Common myeloid progenitor, CD34-positive (primary cell): ENCODE data around the gene TAF11L3.
"Not testable (repeated sequence)": the region's sequence is repeated elsewhere in the genome, so short reads cannot be mapped to it uniquely, and the experiment has no call there.

Experiments used
- CTCF ChIA-PET: fragments of 350-600 bp; sonication (Branson Sonifier 250); formaldehyde crosslinking; loops from one replicate; lab custom pipeline; 2021; ENCODE audit warnings: antibody characterized with exemption; lab: Charles Lee
- POLR2A ChIA-PET: fragments of 350-600 bp; sonication (Branson Sonifier 250); formaldehyde crosslinking; loops from one replicate; lab custom pipeline; 2021; ENCODE audit warnings: antibody characterized with exemption; lab: Charles Lee
- DNase-seq, 3 donors: peaks; one replicate each; pipeline versions ENCODE4 v3.0.0 to v3.0.0-alpha.2; 2013
- H3K27ac ChIP-seq, 2 experiments: 1 replicate in 1 of 2; 2 replicates in 1 of 2; pipeline ENCODE4 v1.7.0; 2013; ENCODE audit warnings: inconsistent platforms in 2 of 2, low read length in 2 of 2, mild to moderate bottlenecking in 2 of 2, low read depth in 1 of 2, moderate library complexity in 1 of 2; ENCODE audit not compliant: severe bottlenecking in 2 of 2, insufficient read depth in 1 of 2, poor library complexity in 1 of 2
- H3K27me3 ChIP-seq, 5 experiments: replicated peaks in 2 of 5; 1 replicate in 3 of 5; 2 replicates in 2 of 5; pipeline versions ENCODE4 v1.6.1 to v1.7.0; 2013; ENCODE audit warnings: low read length in 4 of 5, mild to moderate bottlenecking in 2 of 5, moderate library complexity in 2 of 5, inconsistent platforms in 1 of 5; ENCODE audit not compliant: insufficient read depth in 5 of 5, control insufficient read depth in 4 of 5
- H3K36me3 ChIP-seq, 4 experiments: 1 replicate in 2 of 4; 2 replicates in 2 of 4; pipeline versions ENCODE4 v1.6.1 to v1.7.0; 2013; ENCODE audit warnings: low read length in 3 of 4, control low read depth in 1 of 4, mild to moderate bottlenecking in 1 of 4; ENCODE audit not compliant: control insufficient read depth in 4 of 4, insufficient read depth in 4 of 4
- H3K4me1 ChIP-seq, 4 experiments: 1 replicate in 3 of 4; 2 replicates in 1 of 4; pipeline versions ENCODE4 v1.6.1 to v1.7.1; 2013; ENCODE audit warnings: low read length in 3 of 4, mild to moderate bottlenecking in 3 of 4, control low read depth in 1 of 4, inconsistent platforms in 1 of 4, moderate library complexity in 1 of 4; ENCODE audit not compliant: control insufficient read depth in 4 of 4, insufficient read depth in 4 of 4; ENCODE audit errors: control extremely low read depth in 1 of 4
- H3K4me3 ChIP-seq, 7 experiments: 1 replicate in 4 of 7; 2 replicates in 3 of 7; pipeline versions ENCODE4 v1.5.1 to v1.7.0; 2013; ENCODE audit warnings: mild to moderate bottlenecking in 7 of 7, low read length in 6 of 7, moderate library complexity in 6 of 7, inconsistent platforms in 2 of 7, low read depth in 2 of 7, control low read depth in 1 of 7; ENCODE audit not compliant: insufficient read depth in 4 of 7, control insufficient read depth in 1 of 7; ENCODE audit errors: extremely low read depth in 1 of 7
- H3K9me3 ChIP-seq, 5 experiments: 1 replicate in 4 of 5; 2 replicates in 1 of 5; pipeline versions ENCODE4 v1.6.1 to v1.7.1; 2013; ENCODE audit warnings: low read length in 4 of 5, mild to moderate bottlenecking in 2 of 5, inconsistent platforms in 1 of 5, low read depth in 1 of 5, moderate library complexity in 1 of 5; ENCODE audit not compliant: control insufficient read depth in 4 of 5, insufficient read depth in 2 of 5; ENCODE audit errors: control extremely low read depth in 1 of 5
- WGBS: methylation state at CpG from one replicate; pipeline ENCODE4 v1.1.5; 2013; ENCODE audit not compliant: insufficient coverage; 5-methylcytosine and 5-hydroxymethylcytosine counted together

The TAF11L3 gene

GRCh38 chr5:17486464-17487173 is 31.5 kb upstream of the TAF11L3 start:
- H3K36me3 ChIP-seq, H3K4me1 ChIP-seq, DNase-seq, H3K27me3 ChIP-seq, H3K27ac ChIP-seq, H3K4me3 ChIP-seq, H3K9me3 ChIP-seq, CTCF ChIA-PET: not testable (repeated sequence)
- POLR2A ChIA-PET, result interaction anchor here (0.6 kb wide), 1 partner anchor 665 kb away, joined by 3 read pairs; no protein-coding TSS in a partner anchor
- WGBS, result 95% methylated on average over 7 of the region's 10 CpGs

DNA sequence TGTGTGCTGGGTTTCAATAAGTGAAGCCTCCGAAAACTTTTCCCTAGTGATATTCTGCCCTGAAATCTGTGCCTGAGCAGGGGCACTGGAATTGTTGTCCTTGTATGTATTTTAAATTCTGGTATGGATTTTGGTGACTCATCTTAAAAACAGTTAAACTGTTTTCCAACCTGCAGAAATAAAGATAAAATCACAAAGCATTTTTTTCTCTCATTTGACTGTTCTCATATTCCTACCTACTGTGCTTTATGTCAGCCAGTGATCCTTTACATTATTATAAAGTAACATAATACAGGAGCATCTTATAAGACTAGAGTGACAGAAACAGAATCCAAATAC is 31.0 kb upstream of the TAF11L3 start:
- no CpG with 5 or more reads among the region's 1 CpG for WGBS
- POLR2A ChIA-PET, result no interaction called here
- H3K27ac ChIP-seq, result no peak overlapping the region
- H3K36me3 ChIP-seq, result no peaks in the 10 kb centered on the region
- H3K4me1 ChIP-seq, result no peaks in the 10 kb centered on the region
- no peak for DNase-seq
- H3K9me3 ChIP-seq, result peaks cover 0 to 3% (median 0%) of the 10 kb centered on the region in 5 experiments
- H3K27me3 ChIP-seq, result no peaks in the 10 kb centered on the region
- CTCF ChIA-PET, result no interaction called here
- no peak overlapping the region for H3K4me3 ChIP-seq

DNA sequence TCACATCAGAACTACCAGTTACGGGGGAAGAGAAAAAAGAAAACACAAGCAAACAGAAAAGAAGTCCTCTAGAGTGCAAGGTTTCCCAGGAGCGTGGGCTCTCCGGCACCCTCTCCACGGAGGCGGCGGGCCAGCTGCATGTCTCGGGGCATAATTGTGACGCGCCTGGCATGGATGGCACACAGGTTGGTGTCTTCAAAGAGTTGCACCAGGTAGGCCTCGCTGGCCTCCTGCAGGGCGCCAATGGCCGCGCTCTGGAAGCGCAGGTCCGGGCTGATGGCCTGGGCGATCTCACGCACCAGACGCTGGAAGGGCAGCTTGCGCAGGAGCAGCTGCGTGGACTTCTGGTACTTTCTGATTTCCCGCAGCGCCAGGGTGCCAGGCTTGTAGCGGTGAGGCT is 26.9 kb upstream of the TAF11L3 start:
- DNase-seq, CTCF ChIA-PET, H3K9me3 ChIP-seq, H3K36me3 ChIP-seq, H3K4me3 ChIP-seq, POLR2A ChIA-PET, H3K27me3 ChIP-seq, H3K4me1 ChIP-seq, H3K27ac ChIP-seq: not testable (repeated sequence)
- WGBS, result over 99% methylated on average over 16 of the region's 23 CpGs

DNA sequence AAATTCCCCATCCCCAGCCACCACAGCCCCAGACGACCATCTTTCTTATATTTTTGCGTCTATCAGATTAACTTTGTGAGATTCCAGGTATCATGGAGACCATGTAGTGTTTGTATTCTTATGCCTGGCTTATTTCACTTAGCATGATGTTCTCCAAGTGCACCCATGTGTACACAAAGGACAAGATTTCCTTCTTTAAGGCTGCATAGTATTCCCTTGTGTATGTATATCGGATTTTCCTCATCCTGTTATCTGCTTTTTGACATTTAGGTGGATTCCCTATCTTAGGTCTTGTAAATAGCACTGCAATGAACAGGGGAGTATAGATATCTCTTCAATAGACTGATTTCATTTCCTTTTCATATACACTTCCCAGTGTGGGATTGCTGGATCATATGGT is 25.4 kb upstream of the TAF11L3 start:
- no peak for DNase-seq
- ChIA-PET POLR2A (no interaction called here), CTCF (no interaction called here)
- Histone ChIP-seq H3K36me3 (no peaks in the 10 kb centered on the region), H3K27me3 (no peaks in the 10 kb centered on the region), H3K27ac (no peak overlapping the region), H3K4me3 (no peak overlapping the region), H3K9me3 (peaks cover 0 to 3% (median 0%) of the 10 kb centered on the region in 5 experiments), H3K4me1 (no peaks in the 10 kb centered on the region)
- no CpG with 5 or more reads among the region's 3 CpGs for WGBS

DNA sequence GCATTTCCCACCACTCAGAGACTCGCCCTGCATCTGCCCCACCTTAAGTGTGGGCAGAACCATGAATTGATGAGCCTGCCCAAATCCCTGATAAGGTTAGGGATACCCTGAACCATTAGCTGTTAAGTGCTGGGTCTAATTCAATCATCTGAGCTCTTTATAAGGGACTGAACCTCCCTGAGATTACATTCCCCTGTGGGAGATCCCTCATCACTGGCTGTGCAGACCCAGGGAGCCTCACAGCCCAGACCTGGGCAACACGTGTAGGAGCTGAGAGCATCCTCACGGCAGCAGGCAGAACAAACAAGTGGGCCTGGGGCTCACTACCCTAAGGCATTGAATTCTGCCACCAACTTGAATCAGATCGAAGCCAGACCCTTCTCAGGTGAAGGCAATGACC is 20.7 kb upstream of the TAF11L3 start:
- Histone ChIP-seq H3K9me3 (peaks cover 0 to 2% (median 0%) of the 10 kb centered on the region in 5 experiments), H3K4me1 (no peaks in the 10 kb centered on the region), H3K36me3 (no peaks in the 10 kb centered on the region), H3K4me3 (no peak overlapping the region), H3K27me3 (no peaks in the 10 kb centered on the region), H3K27ac (no peak overlapping the region)
- no peak for DNase-seq
- ChIA-PET POLR2A (no interaction called here), CTCF (no interaction called here)
- WGBS, result 100% methylated on average over 2 of the region's 4 CpGs

- H3K4me3 ChIP-seq, H3K27ac ChIP-seq, CTCF ChIA-PET, H3K27me3 ChIP-seq, H3K36me3 ChIP-seq, H3K9me3 ChIP-seq, POLR2A ChIA-PET, DNase-seq, H3K4me1 ChIP-seq: not testable (repeated sequence)
- 100% methylated on average over 4 of the region's 8 CpGs for WGBS
Measured at GRCh38 chr5:17497931-17498330, 20.2 kb upstream of the TAF11L3 start, which contains the start of gene TAF11L2. Gene TAF11L2 (plus strand): TSS chr5:17498231.

- H3K4me1 ChIP-seq, result no peaks in the 10 kb centered on the region
- H3K27me3 ChIP-seq, result no peaks in the 10 kb centered on the region
- H3K9me3 ChIP-seq, result no peaks in the 10 kb centered on the region
- DNase-seq, result no peak
- no peak overlapping the region for H3K27ac ChIP-seq
- CTCF ChIA-PET, result no interaction called here
- no peaks in the 10 kb centered on the region for H3K36me3 ChIP-seq
- POLR2A ChIA-PET, result no interaction called here
- WGBS, result 97% methylated on average over 17 of the region's 17 CpGs
- no peak overlapping the region for H3K4me3 ChIP-seq
Measured at GRCh38 chr5:17511775-17512325, 6.3 kb upstream of the TAF11L3 start.
